Measurements from ENCODE around the gene BNC2. TPM values are rescaled to one million over a fixed set of nuclear protein-coding genes. Genes with fewer than 3 reads are reported as not detected.

BNC2 gene
- total RNA-seq, 1 experiment from 2014 or later = 2.9 TPM

DNA sequence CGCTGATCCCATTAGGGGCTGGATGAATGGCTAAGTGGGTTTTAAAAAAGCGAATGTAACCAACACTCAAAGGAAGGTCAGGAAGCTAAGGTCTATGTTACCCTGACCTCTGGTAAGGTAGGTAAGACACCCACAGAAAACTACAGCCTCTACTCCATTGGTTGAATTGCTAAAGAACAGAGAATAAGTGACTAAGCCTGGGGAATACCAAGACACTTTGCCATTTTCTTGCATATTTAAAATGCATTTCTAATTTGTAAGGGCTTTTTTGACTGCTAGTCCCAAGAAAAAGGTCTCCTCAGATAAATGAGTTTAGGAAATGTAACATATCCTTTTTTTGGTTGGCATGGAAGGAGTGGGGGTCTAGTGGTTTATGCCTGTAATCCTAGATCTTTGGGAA lies 368.7 kb downstream of the BNC2 start:
- no peak overlapping the region for H2AFZ ChIP-seq
- POLR2A ChIA-PET (ENCODE audit: unreplicated experiment) = no interaction called here
- CTCF ChIA-PET = no interaction called here
- no peaks in the 10 kb centered on the region for H3F3A ChIP-seq (ENCODE audit: insufficient read depth, low read depth)
- no peak overlapping the region for H3K4me2 ChIP-seq
- no peaks in the 10 kb centered on the region for H3K9me2 ChIP-seq (ENCODE audit: insufficient read depth)
- H3K4me3 ChIP-seq = no peak overlapping the region
- no peaks in the 10 kb centered on the region for H3K27me3 ChIP-seq (ENCODE audit: insufficient read depth, low read depth)
- peak overlapping the region; percentile 16; the same call in 1 of the 2 replicates for H3K27ac ChIP-seq
- TF ChIP-seq EZH2 (IDR thresholded peaks at IDR 0.05; ENCODE audit: low read depth) (no peak), CTCF (conservative IDR thresholded peaks at IDR 0.05) (no peak)
- H3K9me3 ChIP-seq (ENCODE audit: insufficient read depth, low read depth) = no peaks in the 10 kb centered on the region
- peaks cover 11% of the 10 kb centered on the region for H3K4me1 ChIP-seq (replicated peaks; ENCODE audit: insufficient read depth)
- BruUV-seq (replicated peaks) = no TSS peak
- no peaks in the 10 kb centered on the region for H3K36me3 ChIP-seq (ENCODE audit: low read depth)
- no peak for DNase-seq
- H3K79me2 ChIP-seq (ENCODE audit: low read depth) = no peaks in the 10 kb centered on the region
- H4K20me1 ChIP-seq (ENCODE audit: insufficient read depth) = no peaks in the 10 kb centered on the region
- intact Hi-C loops (cut with micrococcal nuclease; ENCODE audit: unreplicated experiment) = no loop called here

DNA sequence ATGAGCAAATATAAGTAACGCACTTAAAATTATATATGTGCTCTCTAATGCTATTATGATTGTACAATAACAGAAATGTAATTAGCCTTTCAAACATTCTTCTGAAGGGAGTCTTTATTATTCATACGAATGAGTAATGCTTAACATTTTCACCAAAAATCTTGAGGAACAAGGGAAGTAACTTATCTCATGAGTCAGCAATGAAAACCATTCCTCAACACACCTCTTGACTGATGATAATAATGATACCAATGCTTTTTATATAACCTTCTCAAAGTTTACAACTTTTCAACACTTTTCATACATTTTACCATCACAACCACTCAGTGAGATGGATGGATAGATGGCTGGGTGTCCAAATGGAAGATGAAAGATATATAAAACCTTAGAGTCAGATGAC lies 369.3 kb downstream of the BNC2 start:
- peak in 1 of 2 experiments; percentile 49 for DNase-seq
- CTCF ChIA-PET = no interaction called here
- H3K4me2 ChIP-seq = no peak overlapping the region

DNA sequence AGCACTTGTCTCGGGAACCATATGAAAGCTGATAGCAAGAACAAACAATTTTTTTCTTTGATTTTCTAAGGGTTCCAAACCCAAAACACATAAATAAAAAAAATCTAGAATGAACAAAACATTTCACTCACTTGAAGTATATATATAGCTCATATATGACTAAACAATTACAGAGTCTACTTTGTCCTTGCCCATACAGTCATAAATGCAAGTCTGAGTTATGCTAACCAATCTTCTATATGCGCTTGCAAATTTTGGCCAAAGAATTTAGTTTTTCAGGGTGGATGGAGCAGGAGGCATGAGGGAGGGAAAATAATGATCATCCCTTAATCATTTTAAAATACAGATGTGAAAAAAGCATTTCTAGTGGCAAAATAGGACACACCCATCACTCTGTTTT lies 370.1 kb downstream of the BNC2 start:
- ChIA-PET POLR2A (ENCODE audit: unreplicated experiment) (no interaction called here), CTCF (no interaction called here)
- no TSS peak for BruUV-seq (replicated peaks)
- Histone ChIP-seq H3K4me2 (no peak overlapping the region), H3K27ac (no peak overlapping the region), H3K4me1 (replicated peaks; ENCODE audit: insufficient read depth) (peaks cover 11% of the 10 kb centered on the region), H2AFZ (no peak overlapping the region), H4K20me1 (ENCODE audit: insufficient read depth) (no peaks in the 10 kb centered on the region), H3F3A (ENCODE audit: insufficient read depth, low read depth) (no peaks in the 10 kb centered on the region), H3K27me3 (ENCODE audit: insufficient read depth, low read depth) (no peaks in the 10 kb centered on the region), H3K36me3 (ENCODE audit: low read depth) (no peaks in the 10 kb centered on the region), H3K79me2 (ENCODE audit: low read depth) (no peaks in the 10 kb centered on the region), H3K9me3 (ENCODE audit: insufficient read depth, low read depth) (no peaks in the 10 kb centered on the region), H3K4me3 (no peak overlapping the region), H3K9me2 (ENCODE audit: insufficient read depth) (no peaks in the 10 kb centered on the region)
- DNase-seq = no peak
- TF ChIP-seq EZH2 (IDR thresholded peaks at IDR 0.05; ENCODE audit: low read depth) = no peak
- no peak for TF ChIP-seq CTCF (conservative IDR thresholded peaks at IDR 0.05)
- intact Hi-C loops (cut with micrococcal nuclease; ENCODE audit: unreplicated experiment) = no loop called here

More for the DNA sequence above, 369.3 kb downstream of the BNC2 start:
- intact Hi-C loops (cut with micrococcal nuclease; ENCODE audit: unreplicated experiment) = no loop called here
- Histone ChIP-seq H3K27ac (peak overlapping the region; percentile 16; the same call in 1 of the 2 replicates), H3K9me2 (ENCODE audit: insufficient read depth) (no peaks in the 10 kb centered on the region), H3K4me1 (replicated peaks; ENCODE audit: insufficient read depth) (peaks cover 11% of the 10 kb centered on the region), H4K20me1 (ENCODE audit: insufficient read depth) (no peaks in the 10 kb centered on the region), H3K27me3 (ENCODE audit: insufficient read depth, low read depth) (no peaks in the 10 kb centered on the region), H3F3A (ENCODE audit: insufficient read depth, low read depth) (no peaks in the 10 kb centered on the region), H3K4me3 (no peak overlapping the region), H3K79me2 (ENCODE audit: low read depth) (no peaks in the 10 kb centered on the region), H3K9me3 (ENCODE audit: insufficient read depth, low read depth) (no peaks in the 10 kb centered on the region), H3K36me3 (ENCODE audit: low read depth) (no peaks in the 10 kb centered on the region), H2AFZ (no peak overlapping the region)
- POLR2A ChIA-PET (ENCODE audit: unreplicated experiment) = no interaction called here
- TF ChIP-seq EZH2 (IDR thresholded peaks at IDR 0.05; ENCODE audit: low read depth) (no peak), CTCF (conservative IDR thresholded peaks at IDR 0.05) (no peak)
- BruUV-seq (replicated peaks) = no TSS peak

Measured in PC-9 (cell line).